Natural killer cell (primary cell): ENCODE results near the gene AP4M1. TPM values are rescaled to one million over a fixed set of nuclear protein-coding genes. Genes with fewer than 3 reads are reported as not detected.

Experiments used
- ATAC-seq, 3 donors: fragments of 150-1000 bp in 2 of 3; fragments of 200-7000 bp in 1 of 3; cut with Tn5 transposase; 1 replicate in 1 of 3; 2 replicates in 2 of 3; pipeline ENCODE4 v1.10.0; 2021; ENCODE audit warnings: mild to moderate bottlenecking in 2 of 3, moderate library complexity in 2 of 3
- DNase-seq, 2 donors: peaks; one replicate each; pipeline versions ENCODE4 v3.0.0 to v3.0.0-alpha.2; 2013 to 2021; ENCODE audit warnings: mixed read lengths in 1 of 2
- H3K27ac ChIP-seq: one replicate; pipeline ENCODE4 v1.5.1; 2013; ENCODE audit warnings: mild to moderate bottlenecking, low read length
- H3K27me3 ChIP-seq: one replicate; pipeline ENCODE4 v1.6.1; 2013; ENCODE audit warnings: low read length; ENCODE audit not compliant: control insufficient read depth, insufficient read depth
- H3K36me3 ChIP-seq: one replicate; pipeline ENCODE4 v1.6.1; 2013; ENCODE audit warnings: low read length; ENCODE audit not compliant: control insufficient read depth, insufficient read depth
- H3K4me1 ChIP-seq: one replicate; pipeline ENCODE4 v1.6.1; 2013; ENCODE audit warnings: low read length; ENCODE audit not compliant: control insufficient read depth, insufficient read depth
- H3K4me3 ChIP-seq: one replicate; pipeline ENCODE4 v1.5.1; 2013; ENCODE audit warnings: low read length
- H3K9me3 ChIP-seq: one replicate; pipeline ENCODE4 v1.6.1; 2013; ENCODE audit warnings: low read length; ENCODE audit not compliant: control insufficient read depth, insufficient read depth
- H3K27ac Mint-ChIP-seq, 2 donors: one replicate each; pipeline ENCODE4 v1.8.0; 2022; ENCODE audit warnings: mild to moderate bottlenecking in 2 of 2, mixed read lengths in 2 of 2, moderate library complexity in 1 of 2
- H3K27me3 Mint-ChIP-seq, 2 donors: one replicate each; pipeline ENCODE4 v1.8.0; 2022; ENCODE audit warnings: low read depth in 2 of 2, mixed read lengths in 2 of 2
- H3K36me3 Mint-ChIP-seq: one replicate; pipeline ENCODE4 v1.8.0; 2022; ENCODE audit warnings: mixed read lengths
- H3K4me1 Mint-ChIP-seq, 2 donors: one replicate each; pipeline ENCODE4 v1.8.0; 2022; ENCODE audit warnings: mixed read lengths in 2 of 2
- H3K4me3 Mint-ChIP-seq: one replicate; pipeline ENCODE4 v1.8.0; 2022; ENCODE audit warnings: mild to moderate bottlenecking, moderate library complexity, mixed read lengths
- H3K9me3 Mint-ChIP-seq, 2 donors: one replicate each; pipeline ENCODE4 v1.8.0; 2022; ENCODE audit warnings: mixed read lengths in 2 of 2
- CTCF ChIP-seq: fragments of 200-600 bp; IDR thresholded peaks from one replicate; pipeline ENCODE4 v1.8.0; 2022; ENCODE audit warnings: antibody characterized with exemption
- WGBS: methylation state at CpG from one replicate; pipeline ENCODE4 v1.1.7; 2013; ENCODE audit warnings: missing lambda C conversion rate; ENCODE audit not compliant: insufficient coverage; 5-methylcytosine and 5-hydroxymethylcytosine counted together
- intact Hi-C: fragments of 100-400 bp; cut with micrococcal nuclease; formaldehyde crosslinking; loops from one replicate; pipeline ENCODE4 v1.14.2; 2022
- total RNA-seq, 4 donors: library from RNA; stranded (reverse); fragments of 120-200 nt in 1 of 4; gene quantifications; one replicate each; pipeline versions ENCODE4 v1.2.3 to v1.2.4, GENCODE V29; 2013 to 2022

The AP4M1 gene
- total RNA-seq, 3 donors from 2014 or later (not counting 1 experiment from before 2014, with no cell fraction given), result 8.4 to 12.8 (median 12.7) TPM

- no peaks in the 10 kb centered on the region for H3K9me3 Mint-ChIP-seq
- H3K27ac Mint-ChIP-seq, result peak overlapping the region; percentile 98 to 99
- H3K4me3 Mint-ChIP-seq, result peak overlapping the region; percentile 98
- no peak for TF ChIP-seq CTCF
- WGBS, result 13% methylated on average over 29 of the region's 29 CpGs
- DNase-seq, result no peak
- no peaks in the 10 kb centered on the region for H3K27me3 Mint-ChIP-seq
- peaks cover 24 to 36% of the 10 kb centered on the region in 2 donors for H3K4me1 Mint-ChIP-seq
- Histone ChIP-seq H3K36me3 (no peaks in the 10 kb centered on the region), H3K27me3 (no peaks in the 10 kb centered on the region), H3K9me3 (no peaks in the 10 kb centered on the region), H3K4me3 (peak overlapping the region; percentile 88), H3K27ac (peak overlapping the region; percentile 96), H3K4me1 (peaks cover 34% of the 10 kb centered on the region)
- H3K36me3 Mint-ChIP-seq, result no peaks in the 10 kb centered on the region
- intact Hi-C loops, result loop anchor here (1.0 kb wide), 1 partner anchor 25 kb away; the partner anchor contains the start of genes AP4M1 and MCM7
- ATAC-seq, result no peak
Measured at GRCh38 chr7:100126239-100126930, 24.9 kb downstream of the AP4M1 start.

DNA sequence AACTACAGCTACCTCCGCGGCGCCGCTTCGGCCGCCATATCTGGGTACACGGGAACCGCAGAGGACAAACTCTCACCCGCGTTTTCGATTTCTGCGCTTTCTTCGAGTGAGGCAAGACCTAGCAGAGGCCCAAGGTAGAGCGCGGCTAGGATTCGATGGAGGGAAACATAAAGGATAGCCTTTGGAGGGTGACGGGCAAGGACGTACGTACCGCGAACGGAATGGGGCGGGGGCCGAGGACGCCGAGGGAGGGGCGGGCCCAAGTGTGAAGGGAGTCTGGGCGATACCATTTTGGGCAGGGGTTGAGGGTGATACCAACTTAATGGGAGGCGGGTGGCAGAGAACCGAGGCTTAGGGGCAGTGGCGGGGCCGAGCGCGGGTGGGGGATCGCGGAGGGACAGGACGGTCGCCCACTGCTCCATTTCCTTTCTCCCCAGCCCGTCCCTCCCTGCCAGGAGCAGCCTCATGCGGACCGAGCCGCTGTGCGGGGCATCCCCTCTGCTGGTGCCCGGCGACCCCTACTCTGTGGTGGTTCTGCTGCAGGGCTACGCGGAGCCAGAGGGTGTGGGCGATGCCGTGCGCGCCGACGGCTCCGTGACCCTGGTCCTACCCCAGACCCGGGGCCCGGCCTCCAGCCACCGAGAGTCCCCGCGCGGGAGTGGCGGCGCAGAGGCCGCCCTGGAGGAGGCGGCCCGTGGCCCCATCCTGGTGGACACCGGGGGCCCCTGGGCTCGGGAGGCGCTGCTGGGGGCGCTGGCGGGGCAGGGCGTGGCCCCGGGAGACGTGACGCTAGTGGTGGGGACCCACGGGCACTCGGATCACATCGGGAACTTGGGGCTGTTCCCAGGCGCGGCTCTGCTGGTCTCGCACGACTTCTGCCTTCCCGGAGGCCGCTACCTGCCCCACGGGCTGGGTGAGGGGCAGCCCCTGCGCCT is 25.8 kb downstream of the AP4M1 start, which contains the start of gene MBLAC1:
TSS of gene MBLAC1 (plus strand) at position 37 of the 935 bp plus-strand sequence. CDS start at position 466, 429 bp downstream.
- ATAC-seq, result peak; percentile 89 to 97 (median 89)
- peak; percentile 87 to 97 for DNase-seq
- WGBS, result under 1% methylated on average over 85 of the region's 85 CpGs
- no peaks in the 10 kb centered on the region for H3K9me3 Mint-ChIP-seq
- peak within 1 kb of the TSS; percentile 98 for H3K4me3 Mint-ChIP-seq
- peaks cover 30 to 38% of the 10 kb centered on the region in 2 donors for H3K4me1 Mint-ChIP-seq
- no peaks in the 10 kb centered on the region for H3K36me3 Mint-ChIP-seq
- no peaks in the 10 kb centered on the region for H3K27me3 Mint-ChIP-seq
- TF ChIP-seq CTCF, result no peak
- Histone ChIP-seq H3K27me3 (no peaks in the 10 kb centered on the region), H3K27ac (peak within 1 kb of the TSS; percentile 96), H3K4me3 (peak within 1 kb of the TSS; percentile 88), H3K36me3 (no peaks in the 10 kb centered on the region), H3K9me3 (no peaks in the 10 kb centered on the region), H3K4me1 (peaks cover 34% of the 10 kb centered on the region)
- intact Hi-C loops, result loop anchor here (1.0 kb wide), 2 partner anchors 8 to 26 kb away; partner anchors contain the start of genes AP4M1, CNPY4, MCM7 and TAF6
- peak within 1 kb of the TSS; percentile 98 to 99 for H3K27ac Mint-ChIP-seq

- TF ChIP-seq CTCF, result no peak
- Histone ChIP-seq H3K4me3 (peak overlapping the region; percentile 88), H3K27ac (peak overlapping the region; percentile 8), H3K9me3 (no peaks in the 10 kb centered on the region), H3K27me3 (no peaks in the 10 kb centered on the region), H3K36me3 (no peaks in the 10 kb centered on the region), H3K4me1 (peaks cover 34% of the 10 kb centered on the region)
- H3K4me1 Mint-ChIP-seq, result peaks cover 30 to 44% of the 10 kb centered on the region in 2 donors
- H3K36me3 Mint-ChIP-seq, result no peaks in the 10 kb centered on the region
- H3K9me3 Mint-ChIP-seq, result no peaks in the 10 kb centered on the region
- intact Hi-C loops, result loop anchor here (1.0 kb wide), 1 partner anchor 9 kb away; the partner anchor contains the start of genes CNPY4 and TAF6
- DNase-seq (peak in 1 of 2 donors; percentile 48), ATAC-seq (no peak)
- peaks cover 0 to 4% of the 10 kb centered on the region in 2 donors for H3K27me3 Mint-ChIP-seq
- peak overlapping the region; percentile 52 for H3K4me3 Mint-ChIP-seq
- peak overlapping the region in 1 of 2 donors; percentile 99 for H3K27ac Mint-ChIP-seq
- 4% methylated on average over 37 of the region's 37 CpGs for WGBS
Measured at GRCh38 chr7:100127866-100128636, 26.6 kb downstream of the AP4M1 start.
